ENCODE results near the gene UQCRHL.
"Not testable (repeated sequence)": the region's sequence is repeated elsewhere in the genome, so short reads cannot be mapped to it uniquely, and the experiment has no call there.

UQCRHL gene

GRCh38 chr1:15807549-15807948 is at the start of gene UQCRHL:
TSS of gene UQCRHL (minus strand) at chr1:15807649. CDS start at chr1:15807649, 0 bp downstream.
- DNase-seq, result not testable (repeated sequence)

GRCh38 chr1:15856888-15857287 is 49.4 kb upstream of the UQCRHL start:
- no peak for DNase-seq

- DNase-seq, result no peak
Measured at GRCh38 chr1:15852828-15853302, 45.4 kb upstream of the UQCRHL start.

GRCh38 chr1:15852036-15852827 is 44.8 kb upstream of the UQCRHL start:
- DNase-seq, result no peak

- DNase-seq, result no peak
Measured at GRCh38 chr1:15851210-15852035, 44.0 kb upstream of the UQCRHL start.

- DNase-seq, result no peak
Measured at GRCh38 chr1:15850471-15851001, 43.1 kb upstream of the UQCRHL start.

- peak; percentile 92 for DNase-seq
Measured at GRCh38 chr1:15849775-15850324, 42.4 kb upstream of the UQCRHL start.

- peak; percentile 93 for DNase-seq
Measured at GRCh38 chr1:15848929-15849774, 41.7 kb upstream of the UQCRHL start.

GRCh38 chr1:15848143-15848928 is 40.9 kb upstream of the UQCRHL start:
- peak; percentile 43 for DNase-seq

- DNase-seq, result no peak
Measured at GRCh38 chr1:15847893-15848142, 40.4 kb upstream of the UQCRHL start.

- DNase-seq, result peak; percentile 99
Measured at GRCh38 chr1:15847100-15847892, 39.8 kb upstream of the UQCRHL start, which contains the start of gene SPEN. TSS of gene SPEN (plus strand) at chr1:15847707. CDS start at chr1:15848068, 361 bp downstream.

GRCh38 chr1:15846056-15846455 is 38.6 kb upstream of the UQCRHL start:
- not testable (repeated sequence) for DNase-seq

GRCh38 chr1:15843826-15844572 is 36.5 kb upstream of the UQCRHL start:
- no peak for DNase-seq

- no peak for DNase-seq
Measured at GRCh38 chr1:15838721-15839120, 31.3 kb upstream of the UQCRHL start.

- no peak for DNase-seq
Measured at GRCh38 chr1:15837931-15838330, 30.5 kb upstream of the UQCRHL start.

GRCh38 chr1:15836772-15837669 is 29.6 kb upstream of the UQCRHL start:
- DNase-seq, result no peak

- not testable (repeated sequence) for DNase-seq
Measured at GRCh38 chr1:15836511-15836771, 29.0 kb upstream of the UQCRHL start.

GRCh38 chr1:15835741-15836510 is 28.5 kb upstream of the UQCRHL start:
- DNase-seq, result peak; percentile 100

All from right hindlimb (tissue), 1 donor.